T-cell (primary cell): Measurements from ENCODE around the gene KCTD10. TPM values are rescaled to one million over a fixed set of nuclear protein-coding genes. Genes with fewer than 3 reads are reported as not detected.
"Not testable (repeated sequence)": the region's sequence is repeated elsewhere in the genome, so short reads cannot be mapped to it uniquely, and the experiment has no call there.

Experiments used
- ATAC-seq, 4 experiments: fragments of 200-7000 bp in 3 of 4; fragments of 150-1000 bp in 1 of 4; cut with Tn5 transposase; replicated peaks in 1 of 4; 1 replicate in 3 of 4; 2 replicates in 1 of 4; pipeline ENCODE4 v1.10.0; 2021; ENCODE audit warnings: moderate library complexity in 3 of 4, mild to moderate bottlenecking in 2 of 4, moderate number of reproducible peaks in 1 of 4
- CTCF ChIA-PET, 2 donors: fragments of 300-600 bp; sonication (Branson Sonifier 250); formaldehyde crosslinking; loops; one replicate each; lab custom pipeline; 2022; ENCODE audit warnings: antibody characterized with exemption in 2 of 2; lab: Charles Lee
- POLR2A ChIA-PET, 2 donors: fragments of 300-600 bp; sonication (Branson Sonifier 250); formaldehyde crosslinking; loops; one replicate each; lab custom pipeline; 2022; ENCODE audit warnings: antibody characterized with exemption in 2 of 2; lab: Charles Lee
- DNase-seq, 35 experiments: peaks; one replicate each; pipeline versions ENCODE4 v3.0.0 to v3.0.0-alpha.2; 2013 to 2023
- H3K27ac ChIP-seq: one replicate; pipeline ENCODE4 v1.5.1; 2013; ENCODE audit warnings: low read length
- H3K27me3 ChIP-seq, 2 experiments: replicated peaks in 1 of 2; 1 replicate in 1 of 2; 2 replicates in 1 of 2; pipeline versions ENCODE4 v1.6.1 to v1.7.0; 2013; ENCODE audit warnings: low read length in 1 of 2, mixed read lengths in 1 of 2; ENCODE audit not compliant: control insufficient read depth in 2 of 2, insufficient read depth in 2 of 2; ENCODE audit errors: extremely low read depth in 1 of 2
- H3K36me3 ChIP-seq, 2 donors: 1 replicate in 1 of 2; 2 replicates in 1 of 2; pipeline versions ENCODE4 v1.6.1 to v1.7.0; 2013; ENCODE audit warnings: low read length in 1 of 2; ENCODE audit not compliant: control insufficient read depth in 2 of 2, insufficient read depth in 1 of 2; ENCODE audit errors: extremely low read depth in 1 of 2
- H3K4me1 ChIP-seq, 2 experiments: 1 replicate in 1 of 2; 2 replicates in 1 of 2; pipeline versions ENCODE4 v1.6.1 to v1.7.0; 2013; ENCODE audit warnings: low read length in 2 of 2, mixed read lengths in 1 of 2; ENCODE audit not compliant: insufficient read depth in 2 of 2, control insufficient read depth in 1 of 2; ENCODE audit errors: extremely low read depth in 1 of 2
- H3K4me3 ChIP-seq, 2 donors: 1 replicate in 1 of 2; 2 replicates in 1 of 2; pipeline versions ENCODE4 v1.5.1 to v1.7.0; 2013; ENCODE audit warnings: mild to moderate bottlenecking in 2 of 2, low read length in 1 of 2, moderate library complexity in 1 of 2; ENCODE audit not compliant: control insufficient read depth in 1 of 2; ENCODE audit errors: extremely low read depth in 1 of 2
- H3K9me3 ChIP-seq: 2 replicates; pipeline ENCODE4 v1.7.0; 2013
- H3K27ac Mint-ChIP-seq, 2 donors: one replicate each; pipeline ENCODE4 v1.8.0; 2020 to 2021; ENCODE audit warnings: mild to moderate bottlenecking in 2 of 2, mixed read lengths in 2 of 2
- H3K27me3 Mint-ChIP-seq, 2 donors: one replicate each; pipeline ENCODE4 v1.8.0; 2021 to 2022; ENCODE audit warnings: mixed read lengths in 2 of 2
- H3K36me3 Mint-ChIP-seq: one replicate; pipeline ENCODE4 v1.8.0; 2021; ENCODE audit warnings: mixed read lengths
- H3K4me1 Mint-ChIP-seq, 3 donors: one replicate each; pipeline ENCODE4 v1.8.0; 2020 to 2022; ENCODE audit warnings: mixed read lengths in 3 of 3, mild to moderate bottlenecking in 1 of 3
- H3K4me3 Mint-ChIP-seq, 3 donors: one replicate each; pipeline ENCODE4 v1.8.0; 2020 to 2022; ENCODE audit warnings: mild to moderate bottlenecking in 3 of 3, mixed read lengths in 3 of 3, moderate library complexity in 3 of 3
- H3K9me3 Mint-ChIP-seq, 3 donors: one replicate each; pipeline ENCODE4 v1.8.0; 2020 to 2022; ENCODE audit warnings: mixed read lengths in 3 of 3
- WGBS: methylation state at CpG from one replicate; pipeline ENCODE4 v1.1.5; 2013; ENCODE audit warnings: missing lambda C conversion rate; ENCODE audit not compliant: insufficient coverage; 5-methylcytosine and 5-hydroxymethylcytosine counted together
- total RNA-seq, 35 experiments: library from RNA in 6 of 35; stranded (reverse) in 6 of 35; fragments of 120-200 nt in 1 of 35; gene quantifications; one replicate each; pipeline versions ENCODE4 v1.2.1 to v1.2.4 and lab custom pipeline; 2013 to 2026

The KCTD10 gene
- total RNA-seq, 5 donors from 2014 or later (not counting 1 experiment from before 2014, with no cell fraction given): 28.1 to 30.8 (median 28.6) TPM

DNA sequence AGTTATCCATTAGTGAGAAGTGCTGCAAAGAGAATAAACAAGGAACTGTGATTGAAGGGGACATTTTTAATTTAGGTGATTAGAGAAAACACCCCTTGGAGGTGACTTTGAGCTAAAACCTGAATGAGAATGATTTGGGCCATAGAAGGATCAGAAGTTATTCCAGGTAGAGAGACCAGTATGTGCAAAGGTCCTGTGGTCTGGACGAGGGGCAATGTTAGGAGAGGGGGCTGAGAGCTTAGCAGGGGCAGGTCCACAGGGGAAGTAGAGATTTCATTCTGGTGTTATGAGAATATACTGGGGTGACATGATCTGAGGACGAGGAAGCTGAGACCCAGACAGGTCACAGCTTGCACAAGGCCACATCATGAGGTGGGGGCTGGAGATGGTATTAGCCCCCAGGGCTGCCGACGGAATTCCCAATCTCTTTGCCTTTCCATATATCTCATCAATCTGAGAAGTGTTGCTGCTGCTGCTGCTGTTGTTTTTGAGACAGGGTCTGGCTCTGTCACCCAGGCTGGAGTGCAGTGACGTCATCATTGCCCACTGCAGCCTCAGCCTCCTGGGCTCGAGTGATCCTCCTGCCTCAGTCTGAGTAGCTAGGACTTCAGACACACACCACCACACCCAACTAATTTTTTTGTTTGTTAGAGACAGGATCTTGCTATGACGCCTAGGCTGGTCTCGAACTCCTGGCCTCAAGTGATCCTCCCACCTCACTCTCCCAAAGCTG is 55.6 kb downstream of the KCTD10 start:
- no peak overlapping the region for H3K4me3 ChIP-seq
- H3K9me3 ChIP-seq: no peaks in the 10 kb centered on the region
- no peaks in the 10 kb centered on the region for H3K4me1 ChIP-seq
- no peak overlapping the region for H3K27ac Mint-ChIP-seq
- no peak for ATAC-seq
- WGBS: no CpG with 5 or more reads among the region's 8 CpGs
- ChIA-PET CTCF (interaction anchor here (0.6 to 1.1 kb wide), 6 partner anchors 9 to 1010 kb away, joined by 3 to 11 read pairs (median 4); no protein-coding TSS in a partner anchor), POLR2A (no interaction called here)
- H3K4me3 Mint-ChIP-seq: no peak overlapping the region
- no peaks in the 10 kb centered on the region for H3K36me3 Mint-ChIP-seq
- peaks cover 0 to 22% of the 10 kb centered on the region in 2 experiments for H3K27me3 ChIP-seq
- no peaks in the 10 kb centered on the region for H3K36me3 ChIP-seq
- H3K9me3 Mint-ChIP-seq: no peaks in the 10 kb centered on the region
- no peak for DNase-seq
- no peaks in the 10 kb centered on the region for H3K4me1 Mint-ChIP-seq
- no peak overlapping the region for H3K27ac ChIP-seq
- H3K27me3 Mint-ChIP-seq: peaks cover 23 to 34% of the 10 kb centered on the region in 2 donors

DNA sequence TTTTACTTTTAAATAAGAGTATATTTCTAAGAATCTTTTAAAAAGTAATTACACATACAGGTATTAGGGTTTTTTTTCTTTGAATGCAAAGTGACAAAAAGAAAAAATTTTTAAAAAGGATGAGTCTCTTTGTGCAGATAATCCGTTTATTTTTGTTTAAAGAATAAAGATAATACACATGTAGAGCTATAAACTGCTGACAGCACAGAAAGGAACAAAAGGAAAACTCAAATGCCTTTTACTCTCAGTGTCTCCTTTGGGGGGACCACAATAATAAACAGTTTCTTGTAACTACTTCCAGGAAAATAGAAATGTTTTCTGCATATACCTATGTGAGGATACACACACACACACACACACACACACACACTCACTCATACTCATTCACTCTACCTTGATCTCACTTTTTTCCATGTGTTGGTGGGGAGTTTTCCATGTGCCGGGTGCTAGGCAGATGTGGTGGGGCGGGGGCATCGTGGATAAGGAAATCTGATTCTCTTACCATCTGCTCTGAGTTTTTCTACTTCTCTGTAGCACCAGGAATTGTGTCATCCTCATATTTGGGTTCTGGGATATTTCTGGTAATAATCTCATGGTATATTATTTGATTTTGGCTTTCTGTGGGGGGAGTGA is 58.1 kb downstream of the KCTD10 start:
- WGBS: no CpG with 5 or more reads among the region's 4 CpGs
- Mint-ChIP-seq H3K27me3 (peaks cover 19 to 29% of the 10 kb centered on the region in 2 donors), H3K4me3 (no peak overlapping the region), H3K4me1 (no peaks in the 10 kb centered on the region), H3K36me3 (no peaks in the 10 kb centered on the region), H3K27ac (no peak overlapping the region), H3K9me3 (no peaks in the 10 kb centered on the region)
- no peak overlapping the region for H3K4me3 ChIP-seq
- no peaks in the 10 kb centered on the region for H3K36me3 ChIP-seq
- ChIA-PET POLR2A (no interaction called here), CTCF (interaction anchor here in 1 of 2 donors (0.6 kb wide), 1 partner anchor 9 kb away, joined by 6 read pairs; no protein-coding TSS in a partner anchor)
- DNase-seq (no peak), ATAC-seq (no peak)
- peaks cover 0 to 22% of the 10 kb centered on the region in 2 experiments for H3K27me3 ChIP-seq
- no peaks in the 10 kb centered on the region for H3K4me1 ChIP-seq
- H3K9me3 ChIP-seq: no peaks in the 10 kb centered on the region
- no peak overlapping the region for H3K27ac ChIP-seq

DNA sequence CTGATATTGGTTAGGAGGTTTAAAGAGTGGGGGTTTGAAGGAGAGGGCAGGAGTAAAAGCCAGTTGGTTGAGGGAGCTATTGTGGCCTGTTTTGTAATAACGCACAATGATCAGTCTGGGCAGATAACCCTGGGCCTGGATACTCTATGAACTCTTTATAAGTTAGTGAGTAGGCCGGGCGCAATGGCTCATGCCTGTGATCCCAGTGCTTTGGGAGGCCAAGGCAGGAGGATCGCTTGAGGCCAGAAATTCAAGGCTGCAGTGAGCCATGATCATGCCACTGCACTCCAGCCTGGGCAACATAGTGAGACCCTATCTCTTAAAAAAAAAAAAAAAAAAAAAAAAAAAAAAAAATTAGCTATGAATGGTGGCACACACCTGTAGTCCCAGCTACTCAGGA is 71.0 kb downstream of the KCTD10 start:
- POLR2A ChIA-PET: not testable (repeated sequence)

DNA sequence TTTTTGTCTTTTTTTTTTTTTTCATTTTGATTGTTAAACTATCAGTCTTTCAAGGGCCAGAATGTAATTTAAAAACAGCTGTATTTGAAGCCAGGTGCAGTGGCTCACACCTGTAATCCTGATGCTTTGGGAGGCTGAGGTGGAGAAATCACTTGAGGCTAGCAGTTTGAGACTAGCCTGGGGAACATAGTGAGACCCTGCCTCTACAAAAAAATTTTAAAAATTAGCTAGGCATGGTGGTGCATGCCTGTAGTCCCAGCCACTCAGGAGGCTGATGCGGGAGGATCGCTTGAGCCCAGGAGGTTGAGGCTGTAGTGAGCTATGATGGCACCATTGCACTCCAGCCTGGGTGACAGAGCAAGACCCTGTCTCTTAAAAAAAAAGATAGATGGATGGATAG is 72.3 kb downstream of the KCTD10 start:
- CTCF ChIA-PET: interaction anchor here in 1 of 2 donors (0.7 kb wide), 1 partner anchor 1532 kb away, joined by 3 read pairs; no protein-coding TSS in a partner anchor
- WGBS: 90% methylated on average over 2 of the region's 2 CpGs
- H3K4me1 Mint-ChIP-seq: not testable (repeated sequence)

More for the DNA sequence above, 71.0 kb downstream of the KCTD10 start:
- H3K4me3 Mint-ChIP-seq, DNase-seq, H3K4me3 ChIP-seq, ATAC-seq, H3K4me1 ChIP-seq, H3K9me3 ChIP-seq, H3K4me1 Mint-ChIP-seq, H3K36me3 Mint-ChIP-seq, H3K27ac ChIP-seq, CTCF ChIA-PET, H3K36me3 ChIP-seq, H3K9me3 Mint-ChIP-seq, H3K27ac Mint-ChIP-seq, H3K27me3 ChIP-seq: not testable (repeated sequence)
- 100% methylated on average over 3 of the region's 4 CpGs for WGBS
- peaks cover 12 to 17% of the 10 kb centered on the region in 2 donors for H3K27me3 Mint-ChIP-seq

More for the DNA sequence above, 72.3 kb downstream of the KCTD10 start:
- H3K9me3 Mint-ChIP-seq, ATAC-seq, H3K36me3 ChIP-seq, H3K27ac ChIP-seq, H3K4me3 ChIP-seq, H3K9me3 ChIP-seq, DNase-seq, H3K4me1 ChIP-seq, H3K36me3 Mint-ChIP-seq, H3K4me3 Mint-ChIP-seq, H3K27ac Mint-ChIP-seq, H3K27me3 ChIP-seq: not testable (repeated sequence)
- POLR2A ChIA-PET: interaction anchor here in 1 of 2 donors (0.6 kb wide), 1 partner anchor 12 kb away, joined by 4 read pairs; no protein-coding TSS in a partner anchor
- peaks cover 17 to 20% of the 10 kb centered on the region in 2 donors for H3K27me3 Mint-ChIP-seq

Other genes with a start within 250 kb of the KCTD10 start
- gene FOXN4, start 168.0 kb downstream of the KCTD10 start, total RNA-seq: not detected
- not detected for gene MYO1H, start 129.4 kb downstream of the KCTD10 start, total RNA-seq
- 10 to 100 TPM; 34.4 to 49.9 (median 43.5) TPM for gene UBE3B, start 334 bp upstream of the KCTD10 start, total RNA-seq
- 10 to 100 TPM; 11.4 to 23.2 (median 15.2) TPM for gene MMAB, start 96.2 kb upstream of the KCTD10 start, total RNA-seq
- gene MVK, start 96.5 kb upstream of the KCTD10 start, total RNA-seq: 10 to 100 TPM; 10.9 to 14.9 (median 12.8) TPM
- 1 to 10 TPM in 4 of 5 donors, under 1 TPM in 1; 0.95 to 4.2 (median 1.6) TPM for gene FAM222A, start 236.5 kb upstream of the KCTD10 start, total RNA-seq